Measurements from ENCODE around the gene APLP2. TPM values are rescaled to one million over a fixed set of nuclear protein-coding genes. Genes with fewer than 3 reads are reported as not detected.
A peak's percentile ranks its signal among the peaks of the same experiment; 100 is the strongest.

Gene APLP2
- total and polyA plus RNA-seq, 10 donors = 47.4 to 248 (median 181) TPM

DNA sequence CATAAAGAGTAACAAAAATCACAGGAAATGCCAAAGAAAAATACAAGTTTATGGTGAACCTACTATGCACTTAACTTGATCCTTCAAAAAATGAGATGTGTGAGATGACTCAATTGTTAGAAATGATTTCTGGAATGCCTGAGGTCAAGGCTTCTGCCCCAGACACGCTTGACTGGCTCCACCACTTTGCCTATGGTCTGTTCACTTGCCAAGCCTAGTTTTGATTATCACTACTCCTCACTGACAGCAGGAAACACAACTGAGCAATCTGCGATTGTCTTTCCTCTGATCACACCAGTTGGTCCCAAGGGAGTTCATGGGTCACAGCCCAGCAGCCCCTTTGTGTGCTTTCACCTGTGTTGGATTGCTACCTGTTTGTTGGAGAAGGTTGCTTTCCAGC, 46.5 kb upstream of the APLP2 start:
- intact Hi-C loops (cut with DNase I; ENCODE audit: low total_unique reads) = no loop called here
- Histone ChIP-seq H3K4me1 (peaks cover 0 to 11% (median 6%) of the 10 kb centered on the region in 6 donors), H3K27me3 (replicated peaks in 1 of 7) (peaks cover 0 to 48% (median 0%) of the 10 kb centered on the region in 7 donors), H3K4me3 (no peak overlapping the region), H3K9me3 (peaks cover 0 to 6% (median 0%) of the 10 kb centered on the region in 8 donors), H3K36me3 (no peaks in the 10 kb centered on the region), H3K27ac (no peak overlapping the region)
- WGBS, 5 donors = 23 to 60% (median 44%) methylated on average over 2 of the region's 2 CpGs
- peak in 1 of 3 donors; percentile 10 for TF ChIP-seq POLR2AphosphoS5 (IDR thresholded peaks at IDR 0.05)
- TF ChIP-seq, protein P1, sequence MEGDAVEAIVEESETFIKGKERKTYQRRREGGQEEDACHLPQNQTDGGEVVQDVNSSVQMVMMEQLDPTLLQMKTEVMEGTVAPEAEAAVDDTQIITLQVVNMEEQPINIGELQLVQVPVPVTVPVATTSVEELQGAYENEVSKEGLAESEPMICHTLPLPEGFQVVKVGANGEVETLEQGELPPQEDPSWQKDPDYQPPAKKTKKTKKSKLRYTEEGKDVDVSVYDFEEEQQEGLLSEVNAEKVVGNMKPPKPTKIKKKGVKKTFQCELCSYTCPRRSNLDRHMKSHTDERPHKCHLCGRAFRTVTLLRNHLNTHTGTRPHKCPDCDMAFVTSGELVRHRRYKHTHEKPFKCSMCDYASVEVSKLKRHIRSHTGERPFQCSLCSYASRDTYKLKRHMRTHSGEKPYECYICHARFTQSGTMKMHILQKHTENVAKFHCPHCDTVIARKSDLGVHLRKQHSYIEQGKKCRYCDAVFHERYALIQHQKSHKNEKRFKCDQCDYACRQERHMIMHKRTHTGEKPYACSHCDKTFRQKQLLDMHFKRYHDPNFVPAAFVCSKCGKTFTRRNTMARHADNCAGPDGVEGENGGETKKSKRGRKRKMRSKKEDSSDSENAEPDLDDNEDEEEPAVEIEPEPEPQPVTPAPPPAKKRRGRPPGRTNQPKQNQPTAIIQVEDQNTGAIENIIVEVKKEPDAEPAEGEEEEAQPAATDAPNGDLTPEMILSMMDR (IDR thresholded peaks at IDR 0.05 in 8 of 11, conservative IDR thresholded peaks at IDR 0.05 in 3 of 11) = no peak
- no peak for DNase-seq

DNA sequence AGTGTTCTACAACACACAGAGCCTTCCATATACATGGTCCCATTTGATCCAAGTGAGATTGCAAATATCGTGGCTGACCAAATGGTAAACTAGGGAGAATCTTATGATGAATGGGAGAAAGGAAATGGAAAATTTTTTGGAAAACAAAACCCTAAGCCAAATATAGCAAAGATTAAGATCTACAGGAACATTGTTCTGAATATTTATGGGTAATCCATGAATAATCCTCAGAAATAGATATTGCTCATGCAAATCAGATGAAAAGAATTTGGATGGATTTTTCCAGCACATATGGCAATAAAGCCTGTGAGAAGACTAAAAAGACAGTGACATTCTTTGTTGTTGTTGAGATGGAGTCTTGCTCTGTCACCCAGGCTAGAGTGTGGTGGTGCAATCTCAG, 45.3 kb upstream of the APLP2 start:
- no peak for DNase-seq
- intact Hi-C loops (cut with DNase I; ENCODE audit: low total_unique reads) = no loop called here
- TF ChIP-seq, protein P1 (IDR thresholded peaks at IDR 0.05 in 8 of 11, conservative IDR thresholded peaks at IDR 0.05 in 3 of 11) = no peak
- TF ChIP-seq POLR2AphosphoS5 (IDR thresholded peaks at IDR 0.05) (no peak), POLR2A (IDR thresholded peaks at IDR 0.05) (no peak)
- Histone ChIP-seq H3K4me1 (peaks cover 0 to 11% (median 6%) of the 10 kb centered on the region in 6 donors), H3K36me3 (no peaks in the 10 kb centered on the region), H3K27me3 (replicated peaks in 1 of 7) (peaks cover 0 to 51% (median 0%) of the 10 kb centered on the region in 7 donors), H3K9me3 (peaks cover 0 to 6% (median 0%) of the 10 kb centered on the region in 8 donors), H3K4me3 (no peak overlapping the region), H3K27ac (no peak overlapping the region)
- 78 to 92% (median 85%) methylated on average over 1 of the region's 1 CpG for WGBS, 5 donors

DNA sequence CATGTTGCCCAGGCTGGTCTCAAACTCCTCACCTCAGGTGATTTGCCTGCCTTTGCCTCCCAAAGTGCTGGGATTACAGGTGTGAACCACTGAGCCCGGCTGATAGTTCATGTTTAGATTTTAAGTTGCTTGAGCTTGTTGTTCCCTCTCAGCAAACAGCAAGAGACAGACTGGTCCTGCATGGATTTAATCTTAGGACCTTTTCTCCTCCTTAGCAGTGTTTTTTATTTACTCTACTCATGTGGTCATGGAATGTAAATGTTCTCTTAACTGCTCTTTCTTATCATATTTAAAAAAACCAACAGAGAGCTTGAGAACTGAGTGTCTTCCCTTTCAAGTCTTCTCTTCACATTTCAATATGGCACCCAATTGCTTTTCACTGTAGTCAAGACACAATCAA, 44.3 kb upstream of the APLP2 start:
- H3K36me3 ChIP-seq = no peaks in the 10 kb centered on the region
- no peak for TF ChIP-seq POLR2AphosphoS5 (IDR thresholded peaks at IDR 0.05)
- H3K4me3 ChIP-seq = no peak overlapping the region
- peaks cover 0 to 6% (median 0%) of the 10 kb centered on the region in 8 donors for H3K9me3 ChIP-seq
- no peak overlapping the region for H3K27ac ChIP-seq
- intact Hi-C loops (cut with DNase I; ENCODE audit: low total_unique reads) = no loop called here
- H3K4me1 ChIP-seq = peaks cover 0 to 11% (median 6%) of the 10 kb centered on the region in 6 donors
- 90 to 95% (median 92%) methylated on average over 1 of the region's 1 CpG for WGBS, 5 donors
- DNase-seq = no peak
- H3K27me3 ChIP-seq (replicated peaks in 1 of 7) = peaks cover 0 to 51% (median 0%) of the 10 kb centered on the region in 7 donors

DNA sequence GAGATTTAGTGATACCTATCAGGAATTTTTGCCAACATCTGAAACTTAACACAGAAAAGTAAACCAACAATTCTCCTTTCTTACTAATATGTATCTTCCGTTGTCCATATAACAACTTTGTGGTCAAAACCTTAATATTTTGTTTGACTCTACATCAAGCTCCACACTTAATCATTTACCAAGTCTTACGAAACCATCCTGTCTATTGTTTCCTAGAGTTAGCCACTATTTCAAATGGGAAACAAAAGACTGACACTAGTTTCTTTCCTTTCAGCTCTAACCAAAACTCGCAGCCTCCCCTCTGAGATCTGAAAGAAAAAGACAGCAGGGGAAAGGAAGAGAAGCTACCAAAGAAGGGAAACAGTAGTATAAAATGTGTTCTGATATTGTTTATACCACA, 40.6 kb upstream of the APLP2 start:
- DNase-seq = no peak
- Histone ChIP-seq H3K4me3 (no peak overlapping the region), H3K27me3 (replicated peaks in 1 of 7) (peaks cover 0 to 45% (median 0%) of the 10 kb centered on the region in 7 donors), H3K27ac (no peak overlapping the region), H3K9me3 (no peaks in the 10 kb centered on the region), H3K4me1 (no peaks in the 10 kb centered on the region), H3K36me3 (no peaks in the 10 kb centered on the region)
- 59 to 87% (median 76%) methylated on average over 3 of the region's 3 CpGs for WGBS, 5 donors
- TF ChIP-seq POLR2A (IDR thresholded peaks at IDR 0.05) = no peak
- TF ChIP-seq, protein P1 (IDR thresholded peaks at IDR 0.05 in 8 of 11, conservative IDR thresholded peaks at IDR 0.05 in 3 of 11) = no peak
- no peak for TF ChIP-seq POLR2AphosphoS5 (IDR thresholded peaks at IDR 0.05)
- intact Hi-C loops (cut with DNase I; ENCODE audit: low total_unique reads) = no loop called here

DNA sequence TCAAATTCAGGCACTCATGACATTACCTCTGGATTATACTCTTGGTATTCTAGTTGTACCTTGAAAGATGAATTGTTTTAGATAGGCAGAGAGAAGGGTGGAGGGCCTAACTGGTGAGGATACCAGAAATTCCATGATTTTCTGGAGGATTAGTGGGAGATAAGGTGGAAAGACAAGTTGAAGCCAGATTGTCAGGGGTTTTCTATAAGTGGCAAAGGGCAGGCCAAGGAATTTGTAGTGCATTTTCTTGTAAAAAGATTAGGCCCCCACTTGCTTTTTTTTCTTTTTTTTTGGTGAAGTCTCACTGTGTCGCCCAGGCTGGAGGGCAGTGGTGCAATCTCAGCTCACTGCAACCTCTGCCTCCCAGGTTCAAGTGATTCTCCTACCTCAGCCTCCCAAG, 38.6 kb upstream of the APLP2 start:
- no peak for DNase-seq
- no peak overlapping the region for H3K27ac ChIP-seq
- WGBS, 5 donors = 70 to 92% (median 86%) methylated on average over 1 of the region's 1 CpG
- peaks cover 0 to 25% (median 0%) of the 10 kb centered on the region in 7 donors for H3K27me3 ChIP-seq (replicated peaks in 1 of 7)
- H3K4me3 ChIP-seq = no peak overlapping the region
- H3K9me3 ChIP-seq = no peaks in the 10 kb centered on the region
- no peaks in the 10 kb centered on the region for H3K4me1 ChIP-seq
- H3K36me3 ChIP-seq = no peaks in the 10 kb centered on the region
- intact Hi-C loops (cut with DNase I; ENCODE audit: low total_unique reads) = no loop called here
- TF ChIP-seq POLR2A (IDR thresholded peaks at IDR 0.05) (no peak), POLR2AphosphoS5 (IDR thresholded peaks at IDR 0.05) (no peak)
- TF ChIP-seq, protein P1 (IDR thresholded peaks at IDR 0.05 in 8 of 11, conservative IDR thresholded peaks at IDR 0.05 in 3 of 11) = no peak
